ENCODE results near the gene POLE2. TPM values are rescaled to one million over a fixed set of nuclear protein-coding genes. Genes with fewer than 3 reads are reported as not detected.
"Not testable (repeated sequence)": the region's sequence is repeated elsewhere in the genome, so short reads cannot be mapped to it uniquely, and the experiment has no call there.

The POLE2 gene
- polyA plus RNA-seq, 4 donors, result 12.5 to 31.9 (median 19.0) TPM

- no peak for DNase-seq (ENCODE audit: low read depth in 4 of 4, low spot score in 2 of 4)
Measured at GRCh38 chr14:49670475-49670874, 17.5 kb downstream of the POLE2 start.

GRCh38 chr14:49659526-49660455 lies 28.2 kb downstream of the POLE2 start:
- no peak for DNase-seq (ENCODE audit: low read depth in 4 of 4, low spot score in 2 of 4)

- DNase-seq (ENCODE audit: low read depth in 4 of 4, low spot score in 2 of 4), result not testable (repeated sequence)
Measured at GRCh38 chr14:49657500-49657899, 30.5 kb downstream of the POLE2 start.

- no peak for DNase-seq (ENCODE audit: low read depth in 4 of 4, low spot score in 2 of 4)
Measured at GRCh38 chr14:49654511-49654910, 33.5 kb downstream of the POLE2 start.

GRCh38 chr14:49653508-49653907 lies 34.5 kb downstream of the POLE2 start:
- DNase-seq (ENCODE audit: low read depth in 4 of 4, low spot score in 2 of 4), result no peak

- no peak for DNase-seq (ENCODE audit: low read depth in 4 of 4, low spot score in 2 of 4)
Measured at GRCh38 chr14:49642163-49642562, 45.9 kb downstream of the POLE2 start.

GRCh38 chr14:49641697-49642129 lies 46.3 kb downstream of the POLE2 start:
- DNase-seq (ENCODE audit: low read depth in 4 of 4, low spot score in 2 of 4), result no peak

- no peak for DNase-seq (ENCODE audit: low read depth in 4 of 4, low spot score in 2 of 4)
Measured at GRCh38 chr14:49640540-49641417, 47.2 kb downstream of the POLE2 start.

GRCh38 chr14:49637534-49638078 lies 50.4 kb downstream of the POLE2 start:
- no peak for DNase-seq (ENCODE audit: low read depth in 4 of 4, low spot score in 2 of 4)

- no peak for DNase-seq (ENCODE audit: low read depth in 4 of 4, low spot score in 2 of 4)
Measured at GRCh38 chr14:49636866-49637265, 51.1 kb downstream of the POLE2 start.

- DNase-seq (ENCODE audit: low read depth in 4 of 4, low spot score in 2 of 4), result peak; percentile 66 to 75 (median 72)
Measured at GRCh38 chr14:49634547-49635334, 53.3 kb downstream of the POLE2 start, which contains the start of gene DNAAF2. TSS of gene DNAAF2 (minus strand) at chr14:49635244. CDS start at chr14:49635149, 95 bp downstream.

- DNase-seq (ENCODE audit: low read depth in 4 of 4, low spot score in 2 of 4), result peak; percentile 88 to 93 (median 91)
Measured at GRCh38 chr14:49633640-49634546, 54.1 kb downstream of the POLE2 start.

GRCh38 chr14:49623941-49624839 lies 63.8 kb downstream of the POLE2 start:
- DNase-seq (ENCODE audit: low read depth in 4 of 4, low spot score in 2 of 4), result no peak

GRCh38 chr14:49623387-49623786 lies 64.6 kb downstream of the POLE2 start:
- no peak for DNase-seq (ENCODE audit: low read depth in 4 of 4, low spot score in 2 of 4)

- no peak for DNase-seq (ENCODE audit: low read depth in 4 of 4, low spot score in 2 of 4)
Measured at GRCh38 chr14:49622022-49622607, 65.9 kb downstream of the POLE2 start.

- no peak for DNase-seq (ENCODE audit: low read depth in 4 of 4, low spot score in 2 of 4)
Measured at GRCh38 chr14:49621114-49621881, 66.7 kb downstream of the POLE2 start.

Measured in left renal cortex interstitium (tissue), 4 donors.